ENCODE data around the gene ANP32B.
"Not testable (repeated sequence)": the region's sequence is repeated elsewhere in the genome, so short reads cannot be mapped to it uniquely, and the experiment has no call there.

Gene ANP32B

GRCh38 chr9:97962136-97962535 lies 21.0 kb upstream of the ANP32B start:
- no peak overlapping the region for H3K27ac ChIP-seq
- no peak overlapping the region for H3K4me3 ChIP-seq

GRCh38 chr9:97962575-97962974 lies 20.6 kb upstream of the ANP32B start:
- no peak overlapping the region for H3K27ac ChIP-seq

GRCh38 chr9:97963232-97963631 lies 19.9 kb upstream of the ANP32B start:
- no peak overlapping the region for H3K27ac ChIP-seq
- no peak overlapping the region for H3K4me3 ChIP-seq

More at GRCh38 chr9:97962575-97962974, 20.6 kb upstream of the ANP32B start:
- H3K4me3 ChIP-seq: no peak overlapping the region

GRCh38 chr9:97964901-97965300 lies 18.2 kb upstream of the ANP32B start:
- Histone ChIP-seq H3K27ac (no peak overlapping the region), H3K4me3 (no peak overlapping the region)

- Histone ChIP-seq H3K4me3 (no peak overlapping the region), H3K27ac (no peak overlapping the region)
Measured at GRCh38 chr9:97966493-97966892, 16.6 kb upstream of the ANP32B start.

- Histone ChIP-seq H3K4me3 (no peak overlapping the region), H3K27ac (no peak overlapping the region)
Measured at GRCh38 chr9:97969014-97969413, 14.1 kb upstream of the ANP32B start.

GRCh38 chr9:97970165-97970564 lies 13.0 kb upstream of the ANP32B start:
- no peak overlapping the region for H3K4me3 ChIP-seq
- no peak overlapping the region for H3K27ac ChIP-seq

GRCh38 chr9:97972753-97973152 lies 10.4 kb upstream of the ANP32B start:
- Histone ChIP-seq H3K4me3 (no peak overlapping the region), H3K27ac (no peak overlapping the region)

- no peak overlapping the region for H3K27ac ChIP-seq
Measured at GRCh38 chr9:97975376-97975775, 7.8 kb upstream of the ANP32B start.

GRCh38 chr9:97976633-97977032 lies 6.5 kb upstream of the ANP32B start:
- not testable (repeated sequence) for H3K27ac ChIP-seq, H3K4me3 ChIP-seq

More at GRCh38 chr9:97975376-97975775, 7.8 kb upstream of the ANP32B start:
- no peak overlapping the region for H3K4me3 ChIP-seq

GRCh38 chr9:97978371-97979130 lies 4.6 kb upstream of the ANP32B start:
- no peak overlapping the region for H3K4me3 ChIP-seq
- H3K27ac ChIP-seq: no peak overlapping the region

- peak overlapping the region in 7 of 21 experiments; percentile 16 to 100 (median 59) for H3K27ac ChIP-seq
Measured at GRCh38 chr9:97979788-97980478, 3.2 kb upstream of the ANP32B start.

GRCh38 chr9:97980479-97980803 lies 2.7 kb upstream of the ANP32B start:
- no peak overlapping the region for H3K4me3 ChIP-seq
- H3K27ac ChIP-seq: peak overlapping the region in 7 of 21 experiments; percentile 4 to 100 (median 51)

More at GRCh38 chr9:97979788-97980478, 3.2 kb upstream of the ANP32B start:
- no peak overlapping the region for H3K4me3 ChIP-seq

- Histone ChIP-seq H3K4me3 (no peak overlapping the region), H3K27ac (peak overlapping the region in 7 of 21 experiments; percentile 18 to 100 (median 92))
Measured at GRCh38 chr9:97980918-97981845, 2.0 kb upstream of the ANP32B start.

- Histone ChIP-seq H3K4me3 (peak overlapping the region; percentile 59 to 93 (median 87)), H3K27ac (peak overlapping the region in 19 of 21 experiments; percentile 1 to 100 (median 98))
Measured at GRCh38 chr9:97981846-97982682, 1.1 kb upstream of the ANP32B start.

GRCh38 chr9:97983589-97984187 lies 547 bp downstream of the ANP32B start:
- Histone ChIP-seq H3K27ac (peak overlapping the region; percentile 92 to 100 (median 98)), H3K4me3 (peak overlapping the region; percentile 59 to 93 (median 87))

GRCh38 chr9:97984188-97985057 lies 1.3 kb downstream of the ANP32B start:
- Histone ChIP-seq H3K27ac (peak overlapping the region; percentile 92 to 100 (median 98)), H3K4me3 (peak overlapping the region; percentile 59 to 93 (median 87))
